Activated T-helper 1 cell treated with anti-CD3 and anti-CD28 coated beads, Interleukin-12 subunit alpha, Interleukin-12 subunit beta, Interleukin-2, Interleukin-4 antibody, amounts not matched to agents 30 ng/mL and 10 ng/mL and 1 ng/mL, durations not matched to agents 14 hours and 24 hours and 36 hours (primary cell): Measurements from ENCODE around the gene CNST. TPM values are rescaled to one million over a fixed set of nuclear protein-coding genes. Genes with fewer than 3 reads are reported as not detected.

Experiments used
- DNase-seq: peaks from one replicate; pipeline ENCODE4 v3.0.0; 2021; ENCODE audit warnings: low spot score
- H3K27ac Mint-ChIP-seq: one replicate; pipeline ENCODE4 v1.8.0; 2021; ENCODE audit warnings: mild to moderate bottlenecking, mixed read lengths
- H3K27me3 Mint-ChIP-seq: one replicate; pipeline ENCODE4 v1.8.0; 2022; ENCODE audit warnings: mild to moderate bottlenecking, moderate library complexity, mixed read lengths; ENCODE audit not compliant: insufficient read depth
- H3K36me3 Mint-ChIP-seq: one replicate; pipeline ENCODE4 v1.8.0; 2021; ENCODE audit warnings: low read depth, mixed read lengths
- H3K4me1 Mint-ChIP-seq: one replicate; pipeline ENCODE4 v1.8.0; 2021; ENCODE audit warnings: low read depth, mixed read lengths
- H3K4me3 Mint-ChIP-seq: one replicate; pipeline ENCODE4 v1.8.0; 2021; ENCODE audit warnings: mild to moderate bottlenecking, moderate library complexity, mixed read lengths
- H3K9me3 Mint-ChIP-seq: one replicate; pipeline ENCODE4 v1.8.0; 2021; ENCODE audit warnings: mixed read lengths
- intact Hi-C: fragments of 100-400 bp; cut with micrococcal nuclease; formaldehyde crosslinking; loops from one replicate; pipeline ENCODE4 v1.15.1; 2024
- total RNA-seq: library from RNA; stranded (reverse); gene quantifications from 2 replicates; pipeline ENCODE4 v1.2.3, GENCODE V29; 2022

Gene CNST
- total RNA-seq = 27.0 and 30.8 TPM in 2 replicates

- Mint-ChIP-seq H3K4me1 (peaks cover 48% of the 10 kb centered on the region), H3K27me3 (no peaks in the 10 kb centered on the region), H3K4me3 (peak within 1 kb of the TSS; percentile 98), H3K36me3 (peaks cover 12% of the 10 kb centered on the region), H3K9me3 (no peaks in the 10 kb centered on the region), H3K27ac (peak within 1 kb of the TSS; percentile 99)
- intact Hi-C loops = loop anchor here (1.0 to 10.0 kb wide), 18 partner anchors 43 to 1964 kb away; partner anchors contain the start of genes COX20, HNRNPU, KIF26B and SCCPDH
- peak; percentile 93 for DNase-seq
Observed at GRCh38 chr1:246566128-246566812, at the start of gene CNST, which contains the start of gene TFB2M. Gene CNST (plus strand): TSS chr1:246566456. CDS start chr1:246591563, 25,107 bp downstream. Gene TFB2M (minus strand): TSS chr1:246566261. CDS start chr1:246566138, 123 bp downstream.

- no peaks in the 10 kb centered on the region for H3K36me3 Mint-ChIP-seq
- no peak overlapping the region for H3K4me3 Mint-ChIP-seq
- no peak for DNase-seq
- H3K27me3 Mint-ChIP-seq = no peaks in the 10 kb centered on the region
- no peaks in the 10 kb centered on the region for H3K4me1 Mint-ChIP-seq
- peaks cover 24% of the 10 kb centered on the region for H3K9me3 Mint-ChIP-seq
- no peak overlapping the region for H3K27ac Mint-ChIP-seq
- intact Hi-C loops = no loop called here
Observed at GRCh38 chr1:246517391-246517790, 48.9 kb upstream of the CNST start.

GRCh38 chr1:246518456-246519205, 47.6 kb upstream of the CNST start:
- intact Hi-C loops = no loop called here
- Mint-ChIP-seq H3K4me3 (no peak overlapping the region), H3K9me3 (peaks cover 22% of the 10 kb centered on the region), H3K4me1 (no peaks in the 10 kb centered on the region), H3K27ac (no peak overlapping the region), H3K27me3 (no peaks in the 10 kb centered on the region), H3K36me3 (no peaks in the 10 kb centered on the region)
- no peak for DNase-seq

GRCh38 chr1:246519514-246519913, 46.7 kb upstream of the CNST start:
- Mint-ChIP-seq H3K4me1 (no peaks in the 10 kb centered on the region), H3K36me3 (no peaks in the 10 kb centered on the region), H3K9me3 (peaks cover 16% of the 10 kb centered on the region), H3K27ac (no peak overlapping the region), H3K27me3 (no peaks in the 10 kb centered on the region), H3K4me3 (no peak overlapping the region)
- intact Hi-C loops = no loop called here
- DNase-seq = no peak

GRCh38 chr1:246526380-246526779, 39.9 kb upstream of the CNST start:
- H3K4me1 Mint-ChIP-seq = peaks cover 13% of the 10 kb centered on the region
- H3K9me3 Mint-ChIP-seq = peaks cover 16% of the 10 kb centered on the region
- peaks cover 3% of the 10 kb centered on the region for H3K36me3 Mint-ChIP-seq
- intact Hi-C loops = no loop called here
- no peak overlapping the region for H3K4me3 Mint-ChIP-seq
- H3K27me3 Mint-ChIP-seq = peaks cover 10% of the 10 kb centered on the region
- no peak overlapping the region for H3K27ac Mint-ChIP-seq
- DNase-seq = no peak

- no peak for DNase-seq
- Mint-ChIP-seq H3K9me3 (peaks cover 16% of the 10 kb centered on the region), H3K4me1 (peaks cover 13% of the 10 kb centered on the region), H3K27me3 (peaks cover 10% of the 10 kb centered on the region), H3K27ac (peak overlapping the region; percentile 70), H3K36me3 (peaks cover 3% of the 10 kb centered on the region), H3K4me3 (no peak overlapping the region)
- intact Hi-C loops = no loop called here
Observed at GRCh38 chr1:246526915-246527314, 39.3 kb upstream of the CNST start.

- H3K4me1 Mint-ChIP-seq = peaks cover 13% of the 10 kb centered on the region
- H3K36me3 Mint-ChIP-seq = peaks cover 3% of the 10 kb centered on the region
- H3K4me3 Mint-ChIP-seq = peak overlapping the region; percentile 12
- intact Hi-C loops = no loop called here
- peaks cover 10% of the 10 kb centered on the region for H3K27me3 Mint-ChIP-seq
- peak overlapping the region; percentile 70 for H3K27ac Mint-ChIP-seq
- no peak for DNase-seq
- H3K9me3 Mint-ChIP-seq = peaks cover 16% of the 10 kb centered on the region
Observed at GRCh38 chr1:246527402-246528088, 38.7 kb upstream of the CNST start.

GRCh38 chr1:246528933-246529731, 37.1 kb upstream of the CNST start:
- intact Hi-C loops = no loop called here
- Mint-ChIP-seq H3K9me3 (peaks cover 16% of the 10 kb centered on the region), H3K36me3 (peaks cover 3% of the 10 kb centered on the region), H3K27me3 (peaks cover 10% of the 10 kb centered on the region), H3K27ac (no peak overlapping the region), H3K4me1 (peaks cover 13% of the 10 kb centered on the region), H3K4me3 (no peak overlapping the region)
- no peak for DNase-seq

- intact Hi-C loops = no loop called here
- Mint-ChIP-seq H3K4me3 (no peak overlapping the region), H3K27me3 (peaks cover 9% of the 10 kb centered on the region), H3K4me1 (peaks cover 13% of the 10 kb centered on the region), H3K27ac (no peak overlapping the region), H3K36me3 (peaks cover 3% of the 10 kb centered on the region), H3K9me3 (peaks cover 16% of the 10 kb centered on the region)
- no peak for DNase-seq
Observed at GRCh38 chr1:246530482-246530881, 35.8 kb upstream of the CNST start.

GRCh38 chr1:246532519-246532918, 33.7 kb upstream of the CNST start:
- peaks cover 8% of the 10 kb centered on the region for H3K4me1 Mint-ChIP-seq
- intact Hi-C loops = no loop called here
- peaks cover 16% of the 10 kb centered on the region for H3K9me3 Mint-ChIP-seq
- no peak overlapping the region for H3K27ac Mint-ChIP-seq
- DNase-seq = no peak
- H3K27me3 Mint-ChIP-seq = peaks cover 9% of the 10 kb centered on the region
- H3K36me3 Mint-ChIP-seq = peaks cover 3% of the 10 kb centered on the region
- no peak overlapping the region for H3K4me3 Mint-ChIP-seq

- no peak for DNase-seq
- Mint-ChIP-seq H3K36me3 (no peaks in the 10 kb centered on the region), H3K4me3 (no peak overlapping the region), H3K27me3 (peaks cover 3% of the 10 kb centered on the region), H3K4me1 (peaks cover 1% of the 10 kb centered on the region), H3K9me3 (peaks cover 15% of the 10 kb centered on the region), H3K27ac (no peak overlapping the region)
- intact Hi-C loops = no loop called here
Observed at GRCh38 chr1:246533371-246533905, 32.8 kb upstream of the CNST start.

- intact Hi-C loops = no loop called here
- H3K4me3 Mint-ChIP-seq = no peak overlapping the region
- H3K27ac Mint-ChIP-seq = no peak overlapping the region
- H3K27me3 Mint-ChIP-seq = peaks cover 3% of the 10 kb centered on the region
- DNase-seq = no peak
- no peaks in the 10 kb centered on the region for H3K36me3 Mint-ChIP-seq
- no peaks in the 10 kb centered on the region for H3K4me1 Mint-ChIP-seq
- H3K9me3 Mint-ChIP-seq = peaks cover 12% of the 10 kb centered on the region
Observed at GRCh38 chr1:246534114-246534513, 32.1 kb upstream of the CNST start.
